H1 (cell line): ENCODE measurements around the gene SMIM38. TPM values are rescaled to one million over a fixed set of nuclear protein-coding genes. Genes with fewer than 3 reads are reported as not detected.

ENCODE experiments used
- CBX5 ChIP-seq: fragments of 300-800, 300-1000 bp; sonication (generic); IDR thresholded peaks from 2 replicates; pipeline ENCODE4 v1.7.1; 2016; ENCODE audit warnings: antibody characterized with exemption, low read length, low read depth
- CHD2 ChIP-seq: IDR thresholded peaks from 2 replicates; pipeline ENCODE4 v1.6.1; 2012; ENCODE audit warnings: low read length, improper control_type of control experiment
- RAD21 ChIP-seq, 2 experiments: IDR thresholded peaks in 1 of 2; conservative IDR thresholded peaks in 1 of 2; 2 replicates each; pipeline ENCODE4 v1.6.1; 2011; ENCODE audit warnings: low read depth in 2 of 2, low read length in 2 of 2, improper control_type of control experiment in 1 of 2, inconsistent platforms in 1 of 2, mild to moderate bottlenecking in 1 of 2, moderate library complexity in 1 of 2
- SIRT6 ChIP-seq: IDR thresholded peaks from one replicate; pipeline ENCODE4 v1.7.1; 2012; ENCODE audit warnings: low read length, inconsistent platforms
- polyA plus RNA-seq, 7 experiments: library from polyadenylated mRNA; depleted of rRNA in 3 of 7; stranded (reverse) in 5 of 7; unstranded in 2 of 7; fragments of >200 nt in 5 of 7; fragments of 200-250 nt in 2 of 7; gene quantifications; 1 replicate in 5 of 7; 2 replicates in 1 of 7; 4 replicates in 1 of 7; pipeline versions ENCODE4 v1.2.1 to v1.2.3, GENCODE V29; 2011 to 2013; ENCODE audit warnings: missing spikeins in 2 of 7, mixed read lengths in 2 of 7
- total RNA-seq: library from RNA; stranded (reverse); fragmentation: NEBNext Ultra II Directional; extraction: Animal tissue kit (Norgen Biotek cat#: 25700); gene quantifications from 2 replicates; pipeline ENCODE4 v1.2.1, GENCODE V29; 2021

Gene SMIM38
- total and polyA plus RNA-seq, 2 of the 8 experiments (the other 6 are each of a cell fraction or from before 2014, with no cell fraction given), result 0.17 to 0.20 TPM

GRCh38 chr11:69183613-69184012 is 27.9 kb downstream of the SMIM38 start (continued):
- TF ChIP-seq CHD2 (no peak), SIRT6 (no peak), CBX5 (no peak), RAD21 (IDR thresholded peaks at IDR 0.05 in 1 of 2, conservative IDR thresholded peaks at IDR 0.05 in 1 of 2; ENCODE audit: low read depth in 2 of 2, low read length in 2 of 2) (no peak)
